IMR-90 (cell line): ENCODE results near the gene C4B. TPM values are rescaled to one million over a fixed set of nuclear protein-coding genes. Genes with fewer than 3 reads are reported as not detected.

ENCODE experiments used
- ATAC-seq: fragments of 200-7000 bp; cut with Tn5 transposase; 2 replicates; pipeline ENCODE4 v1.9.1; 2020; ENCODE audit warnings: low read depth, mild to moderate bottlenecking, moderate library complexity
- BruUV-seq: library from RNA; stranded (reverse); fragments of 400-500 nt; replicated peaks from 2 replicates; lab custom pipeline; 2021; lab: Mats Ljungman, UMichigan
- CTCF ChIA-PET: fragments of 300-600 bp; formaldehyde crosslinking; extraction: SDS; loops from one replicate; lab custom pipeline; 2021; ENCODE audit warnings: antibody characterized with exemption; lab: Yijun Ruan, JAX
- POLR2A ChIA-PET: fragments of 300-600 bp; sonication (Branson Sonifier 250); formaldehyde crosslinking; loops from one replicate; lab custom pipeline; 2022; ENCODE audit warnings: antibody characterized with exemption; ENCODE audit not compliant: unreplicated experiment; lab: Charles Lee
- DNase-seq: peaks from one replicate; pipeline ENCODE4 v3.0.0; 2013
- H2AFZ ChIP-seq: replicated peaks from 2 replicates; pipeline ENCODE3; 2013; ENCODE audit warnings: low read length, mild to moderate bottlenecking; ENCODE audit not compliant: poor library complexity
- H2AK5ac ChIP-seq: 2 replicates; pipeline ENCODE4 v1.6.1; 2013; ENCODE audit warnings: low read depth, low read length, inconsistent platforms
- H2AK9ac ChIP-seq: replicated peaks from 2 replicates; pipeline ENCODE3; 2013; ENCODE audit warnings: mild to moderate bottlenecking, low read depth, low read length, moderate library complexity; ENCODE audit not compliant: poor library complexity
- H2BK120ac ChIP-seq: 2 replicates; pipeline ENCODE4 v1.6.1; 2013; ENCODE audit warnings: low read depth, low read length, inconsistent platforms
- H2BK15ac ChIP-seq: 3 replicates; pipeline ENCODE4 v1.6.1; 2013; ENCODE audit warnings: low read depth, low read length, inconsistent platforms
- H2BK20ac ChIP-seq: 2 replicates; pipeline ENCODE4 v1.6.1; 2013; ENCODE audit warnings: low read depth, mild to moderate bottlenecking, inconsistent platforms, low read length, moderate library complexity
- H2BK5ac ChIP-seq: 2 replicates; pipeline ENCODE4 v1.6.1; 2013; ENCODE audit warnings: mild to moderate bottlenecking, low read depth, low read length, inconsistent platforms; ENCODE audit not compliant: poor library complexity, severe bottlenecking
- H3K14ac ChIP-seq: replicated peaks from 2 replicates; pipeline ENCODE4 v1.6.1; 2013; ENCODE audit warnings: low read depth, low read length, inconsistent platforms
- H3K18ac ChIP-seq: 2 replicates; pipeline ENCODE4 v1.6.1; 2013; ENCODE audit warnings: low read depth, low read length, control low read depth
- H3K23ac ChIP-seq: 2 replicates; pipeline ENCODE4 v1.6.1; 2013; ENCODE audit warnings: low read depth, low read length, inconsistent platforms
- H3K27ac ChIP-seq: 2 replicates; pipeline ENCODE4 v1.5.1; 2013; ENCODE audit warnings: mild to moderate bottlenecking, control low read depth, low read length; ENCODE audit not compliant: insufficient read depth
- H3K27me3 ChIP-seq: 2 replicates; pipeline ENCODE4 v1.6.1; 2013; ENCODE audit warnings: low read length; ENCODE audit not compliant: control insufficient read depth, insufficient read depth
- H3K36me3 ChIP-seq: 2 replicates; pipeline ENCODE4 v1.6.1; 2013; ENCODE audit warnings: low read length, mixed read lengths; ENCODE audit not compliant: control insufficient read depth, insufficient read depth
- H3K4ac ChIP-seq: 2 replicates; pipeline ENCODE4 v1.6.1; 2013; ENCODE audit warnings: low read depth, low read length, inconsistent platforms
- H3K4me1 ChIP-seq: 2 replicates; pipeline ENCODE4 v1.6.1; 2013; ENCODE audit warnings: low read length, mixed read lengths; ENCODE audit not compliant: control insufficient read depth, insufficient read depth
- H3K4me2 ChIP-seq: 2 replicates; pipeline ENCODE4 v1.6.1; 2013; ENCODE audit warnings: low read depth, mild to moderate bottlenecking, control low read depth, low read length, moderate library complexity
- H3K4me3 ChIP-seq: 2 replicates; pipeline ENCODE4 v1.5.1; 2013; ENCODE audit warnings: low read depth, mild to moderate bottlenecking, control low read depth, low read length, moderate library complexity; ENCODE audit not compliant: insufficient read depth
- H3K56ac ChIP-seq: 2 replicates; pipeline ENCODE4 v1.6.1; 2013; ENCODE audit warnings: low read length, inconsistent platforms; ENCODE audit not compliant: insufficient read depth; ENCODE audit errors: extremely low read depth
- H3K79me1 ChIP-seq, 2 experiments: 2 replicates each; pipeline ENCODE4 v1.6.1; 2013; ENCODE audit warnings: low read length in 2 of 2, inconsistent platforms in 1 of 2, low read depth in 1 of 2
- H3K9ac ChIP-seq: 2 replicates; pipeline ENCODE4 v1.6.1; 2013; ENCODE audit warnings: low read depth, low read length, control low read depth
- H3K9me1 ChIP-seq: 2 replicates; pipeline ENCODE4 v1.6.1; 2013; ENCODE audit warnings: low read length, inconsistent platforms; ENCODE audit not compliant: insufficient read depth
- H3K9me3 ChIP-seq: 2 replicates; pipeline ENCODE4 v1.6.1; 2013; ENCODE audit warnings: low read length; ENCODE audit not compliant: control insufficient read depth, insufficient read depth
- H4K20me1 ChIP-seq: 2 replicates; pipeline ENCODE4 v1.6.1; 2013; ENCODE audit warnings: low read length, inconsistent platforms; ENCODE audit not compliant: insufficient read depth
- H4K5ac ChIP-seq: 2 replicates; pipeline ENCODE4 v1.6.1; 2013; ENCODE audit warnings: mild to moderate bottlenecking, low read depth, low read length, control low read depth
- H4K8ac ChIP-seq, 2 experiments: 2 replicates each; pipeline ENCODE4 v1.6.1; 2013; ENCODE audit warnings: low read depth in 2 of 2, low read length in 2 of 2, control low read depth in 1 of 2, inconsistent platforms in 1 of 2
- H4K91ac ChIP-seq: 2 replicates; pipeline ENCODE4 v1.6.1; 2013; ENCODE audit warnings: low read depth, low read length, inconsistent platforms; ENCODE audit not compliant: insufficient read depth
- BHLHE40 ChIP-seq: fragments of 150-350 bp; IDR thresholded peaks from 2 replicates; pipeline ENCODE4 v1.6.1; 2016; ENCODE audit warnings: mild to moderate bottlenecking, low read depth, low read length
- CEBPB ChIP-seq: IDR thresholded peaks from 2 replicates; pipeline ENCODE4 v1.6.1; 2012; ENCODE audit warnings: low read depth, low read length, improper control_type of control experiment
- CHD1 ChIP-seq: IDR thresholded peaks from 2 replicates; pipeline ENCODE4 v1.6.1; 2012; ENCODE audit warnings: low read depth, low read length, improper control_type of control experiment
- CTCF ChIP-seq: conservative IDR thresholded peaks from 2 replicates; pipeline ENCODE4 v1.5.1; 2012; ENCODE audit warnings: mild to moderate bottlenecking, low read depth, low read length, improper control_type of control experiment
- ELK1 ChIP-seq: fragments of 150-350 bp; IDR thresholded peaks from 2 replicates; pipeline ENCODE4 v1.6.1; 2016; ENCODE audit warnings: low read depth, mild to moderate bottlenecking, low read length, moderate library complexity, borderline replicate concordance
- FOS ChIP-seq: fragments of 150-350 bp; IDR thresholded peaks from 2 replicates; pipeline ENCODE4 v1.6.1; 2016; ENCODE audit warnings: low read depth, low read length
- MAFK ChIP-seq: IDR thresholded peaks from 2 replicates; pipeline ENCODE4 v1.6.1; 2012; ENCODE audit warnings: low read depth, low read length, improper control_type of control experiment
- MAZ ChIP-seq: IDR thresholded peaks from 2 replicates; pipeline ENCODE4 v1.6.1; 2012; ENCODE audit warnings: low read depth, mild to moderate bottlenecking, low read length, improper control_type of control experiment, moderate library complexity, borderline replicate concordance
- MXI1 ChIP-seq: IDR thresholded peaks from 2 replicates; pipeline ENCODE4 v1.6.1; 2012; ENCODE audit warnings: low read depth, mild to moderate bottlenecking, low read length, moderate library complexity, borderline replicate concordance
- NFE2L2 ChIP-seq: fragments of 150-350 bp; IDR thresholded peaks from 2 replicates; pipeline ENCODE4 v1.6.1; 2016; ENCODE audit warnings: low read depth, mild to moderate bottlenecking, low read length
- POLR2A ChIP-seq: IDR thresholded peaks from 2 replicates; pipeline ENCODE4 v1.6.1; 2012; ENCODE audit warnings: mild to moderate bottlenecking, low read depth, low read length
- RAD21 ChIP-seq: IDR thresholded peaks from 2 replicates; pipeline ENCODE4 v1.6.1; 2012; ENCODE audit warnings: low read length, improper control_type of control experiment
- RCOR1 ChIP-seq: IDR thresholded peaks from 2 replicates; pipeline ENCODE4 v1.6.1; 2012; ENCODE audit warnings: mild to moderate bottlenecking, low read length, improper control_type of control experiment; ENCODE audit not compliant: insufficient replicate concordance
- RFX5 ChIP-seq: IDR thresholded peaks from 2 replicates; pipeline ENCODE4 v1.8.0; 2012; ENCODE audit warnings: low read depth, mild to moderate bottlenecking, low read length, moderate library complexity
- SMC3 ChIP-seq: fragments of 150-350 bp; IDR thresholded peaks from 2 replicates; pipeline ENCODE4 v1.6.1; 2016; ENCODE audit warnings: low read depth, mild to moderate bottlenecking, antibody characterized with exemption, low read length, moderate library complexity
- USF2 ChIP-seq: fragments of 150-350 bp; IDR thresholded peaks from 2 replicates; pipeline ENCODE4 v1.6.1; 2017; ENCODE audit warnings: mild to moderate bottlenecking, antibody characterized with exemption, low read length, low read depth
- WGBS, 2 experiments: methylation state at CpG; one replicate each; pipeline versions ENCODE4 v1.1.5 to v1.1.7; 2013; ENCODE audit warnings: missing lambda C conversion rate in 2 of 2; ENCODE audit not compliant: insufficient read length in 1 of 2; ENCODE audit errors: extremely low coverage in 2 of 2; 5-methylcytosine and 5-hydroxymethylcytosine counted together
- dilution Hi-C: fragments of 300-500 bp; cut with HindIII; formaldehyde crosslinking; loops from one replicate; pipeline ENCODE4 v1.14.3; 2018; ENCODE audit warnings: low sequenced_read_pairs; ENCODE audit not compliant: unreplicated experiment
- in situ Hi-C: fragments of 300-500 bp; cut with MboI; formaldehyde crosslinking; loops from 3 replicates; pipeline ENCODE4 v1.14.3; 2019; ENCODE audit warnings: low sequenced_read_pairs, inconsistent platforms, mixed read lengths
- intact Hi-C: fragments of 100-400 bp; cut with micrococcal nuclease; formaldehyde crosslinking; loops from 2 replicates; pipeline ENCODE4 v1.10.0; 2022
- polyA plus RNA-seq, 3 experiments: library from polyadenylated mRNA; depleted of rRNA; stranded (reverse); fragments of >200 nt; gene quantifications; 2 replicates each; pipeline ENCODE4 v1.2.3, GENCODE V29; 2012; ENCODE audit warnings: low replicate concordance in 1 of 3
- total RNA-seq: library from RNA; depleted of rRNA; stranded (reverse); fragments of >200 nt; gene quantifications from 2 replicates; pipeline ENCODE4 v1.2.3, GENCODE V29; 2012

Gene C4B
- total and polyA plus RNA-seq, 2 of the 4 experiments (the other 2 are of a cell fraction): 0.54 to 4.2 TPM

- Histone ChIP-seq H4K20me1 (peaks cover 7% of the 10 kb centered on the region), H2AFZ (no peak overlapping the region), H3K9ac (no peak overlapping the region), H3K4ac (peak overlapping the region; percentile 68), H3K36me3 (no peaks in the 10 kb centered on the region), H2BK15ac (0 out of 3 replicates have a peak overlapping the region, but pooled peaks have one; percentile 18), H3K4me1 (peaks cover 31% of the 10 kb centered on the region), H3K18ac (no peak overlapping the region), H2BK5ac (no peak overlapping the region), H3K23ac (0 out of 2 replicates have a peak overlapping the region, but pooled peaks have one; percentile 0), H3K9me1 (peaks cover 24% of the 10 kb centered on the region), H3K56ac (no peak overlapping the region), H2BK20ac (peak overlapping the region; percentile 74), H4K8ac (no peak overlapping the region), H4K5ac (no peak overlapping the region), H2AK9ac (peak overlapping the region; percentile 28), H3K27me3 (peaks cover 28% of the 10 kb centered on the region), H3K9me3 (no peaks in the 10 kb centered on the region), H3K4me2 (no peak overlapping the region), H2BK120ac (peak overlapping the region; percentile 81), H4K91ac (peak overlapping the region; percentile 70), H3K14ac (peak overlapping the region; percentile 37; the same call in 1 of the 2 replicates), H2AK5ac (peak overlapping the region; percentile 79), H3K4me3 (no peak overlapping the region), H3K27ac (no peak overlapping the region), H3K79me1 (no peaks in the 10 kb centered on the region)
- DNase-seq (no peak), ATAC-seq (no peak)
- intact Hi-C loops: no loop called here
- ChIA-PET CTCF (interaction anchor here (1.0 kb wide), 1 partner anchor 35 kb away, joined by 3 read pairs; no protein-coding TSS in a partner anchor), POLR2A (no interaction called here)
- BruUV-seq: no TSS peak
- in situ Hi-C loops: no loop called here
- TF ChIP-seq NFE2L2 (no peak), ELK1 (no peak), RCOR1 (no peak), CHD1 (no peak), BHLHE40 (no peak), FOS (no peak), CTCF (no peak), POLR2A (no peak), RAD21 (no peak), SMC3 (no peak), CEBPB (no peak), MAZ (no peak), USF2 (no peak), MXI1 (no peak), RFX5 (no peak), MAFK (no peak)
- 91% methylated on average over 5 of the region's 9 CpGs; no CpG with 5 or more reads in 1 of the 2 experiments for WGBS, 2 experiments
- dilution Hi-C loops: no loop called here
These were observed 68.3 kb downstream of the C4B start for GRCh38 chr6:32082935-32083334.
